Right forelimb (tissue), 1 donor: ENCODE data around the gene WDR70.
"Not testable (repeated sequence)": the region's sequence is repeated elsewhere in the genome, so short reads cannot be mapped to it uniquely, and the experiment has no call there.

Experiments used
- DNase-seq: peaks from one replicate; pipeline ENCODE4 v3.0.0-alpha.2; 2018

The WDR70 gene

GRCh38 chr5:37454402-37455055, 75.4 kb downstream of the WDR70 start:
- not testable (repeated sequence) for DNase-seq

- not testable (repeated sequence) for DNase-seq
These were observed 84.3 kb downstream of the WDR70 start for GRCh38 chr5:37463191-37464051.

GRCh38 chr5:37464581-37464980, 85.5 kb downstream of the WDR70 start:
- DNase-seq = not testable (repeated sequence)

- DNase-seq = not testable (repeated sequence)
These were observed 90.3 kb downstream of the WDR70 start for GRCh38 chr5:37469383-37469782.

GRCh38 chr5:37471666-37472197, 92.6 kb downstream of the WDR70 start:
- no peak for DNase-seq

GRCh38 chr5:37477426-37477825, 98.3 kb downstream of the WDR70 start:
- no peak for DNase-seq

- DNase-seq = no peak
These were observed 99.2 kb downstream of the WDR70 start for GRCh38 chr5:37478121-37478894.

GRCh38 chr5:37481395-37481794, 102.3 kb downstream of the WDR70 start:
- not testable (repeated sequence) for DNase-seq

GRCh38 chr5:37490120-37490810, 111.1 kb downstream of the WDR70 start:
- DNase-seq = no peak

- no peak for DNase-seq
These were observed 111.8 kb downstream of the WDR70 start for GRCh38 chr5:37490931-37491330.

GRCh38 chr5:37492778-37493555, 113.8 kb downstream of the WDR70 start:
- DNase-seq = no peak

GRCh38 chr5:37494756-37495155, 115.6 kb downstream of the WDR70 start:
- DNase-seq = no peak

- no peak for DNase-seq
These were observed 116.1 kb downstream of the WDR70 start for GRCh38 chr5:37495210-37495609.

GRCh38 chr5:37495668-37496347, 116.7 kb downstream of the WDR70 start:
- DNase-seq = no peak

GRCh38 chr5:37496902-37497445, 117.9 kb downstream of the WDR70 start:
- no peak for DNase-seq

GRCh38 chr5:37501152-37501551, 122.0 kb downstream of the WDR70 start:
- DNase-seq = no peak

GRCh38 chr5:37506241-37506640, 127.1 kb downstream of the WDR70 start:
- DNase-seq = no peak

GRCh38 chr5:37506722-37507121, 127.6 kb downstream of the WDR70 start:
- DNase-seq = no peak

- DNase-seq = no peak
These were observed 132.5 kb downstream of the WDR70 start for GRCh38 chr5:37511646-37512045.

GRCh38 chr5:37514946-37515345, 135.8 kb downstream of the WDR70 start:
- no peak for DNase-seq

- no peak for DNase-seq
These were observed 138.6 kb downstream of the WDR70 start for GRCh38 chr5:37517686-37518085.
